GM12875 (cell line): ENCODE measurements around the gene GFRA3.

Source experiments
- H3K4me3 ChIP-seq: one replicate; pipeline ENCODE4 v1.5.1; 2011; ENCODE audit warnings: low read depth, low read length, control low read depth
- CTCF ChIP-seq: IDR thresholded peaks from 2 replicates; pipeline ENCODE4 v1.5.1; 2011; ENCODE audit warnings: low read depth, mild to moderate bottlenecking, control low read depth, inconsistent platforms, low read length, moderate library complexity, borderline replicate concordance; ENCODE audit not compliant: insufficient read depth

GFRA3 gene

GRCh38 chr5:138246822-138247221 is 27.6 kb downstream of the GFRA3 start:
- no peak for TF ChIP-seq CTCF

GRCh38 chr5:138246334-138246733 is 28.1 kb downstream of the GFRA3 start:
- no peak for TF ChIP-seq CTCF
- no peak overlapping the region for H3K4me3 ChIP-seq

More at GRCh38 chr5:138246822-138247221, 27.6 kb downstream of the GFRA3 start:
- H3K4me3 ChIP-seq = no peak overlapping the region

- TF ChIP-seq CTCF = no peak
- no peak overlapping the region for H3K4me3 ChIP-seq
Observed at GRCh38 chr5:138245717-138246116, 28.7 kb downstream of the GFRA3 start.

- H3K4me3 ChIP-seq = no peak overlapping the region
- no peak for TF ChIP-seq CTCF
Observed at GRCh38 chr5:138243794-138244193, 30.6 kb downstream of the GFRA3 start.

GRCh38 chr5:138241688-138242571 is 32.5 kb downstream of the GFRA3 start:
- no peak overlapping the region for H3K4me3 ChIP-seq
- TF ChIP-seq CTCF = no peak

GRCh38 chr5:138240650-138241385 is 33.6 kb downstream of the GFRA3 start:
- no peak overlapping the region for H3K4me3 ChIP-seq
- no peak for TF ChIP-seq CTCF
